ACHN (cell line): ENCODE results near the gene LHFPL5.

ENCODE experiments used
- DNase-seq: peaks from one replicate; pipeline ENCODE4 v3.0.0-alpha.2; 2015
- in situ Hi-C: cut with HindIII; loops from 2 replicates; pipeline ENCODE4 v1.10.0; 2017; ENCODE audit warnings: low sequenced_read_pairs, low pct_ligation_motif_present, low pct_unique_long_range_greater_than_20kb

Gene LHFPL5

GRCh38 chr6:35804996-35805736, at the start of gene LHFPL5:
LHFPL5 (plus strand) TSS chr6:35805352; CDS start chr6:35805671, 319 bp downstream.
- DNase-seq, result peak; percentile 59

GRCh38 chr6:35757456-35758123, 47.6 kb upstream of the LHFPL5 start:
- in situ Hi-C loops, result no loop called here
- peak; percentile 35 for DNase-seq

More at GRCh38 chr6:35804996-35805736, at the start of gene LHFPL5:
- in situ Hi-C loops, result no loop called here

GRCh38 chr6:35759426-35759825, 45.7 kb upstream of the LHFPL5 start:
- no peak for DNase-seq
- in situ Hi-C loops, result no loop called here

GRCh38 chr6:35765739-35766138, 39.4 kb upstream of the LHFPL5 start:
- in situ Hi-C loops, result no loop called here

GRCh38 chr6:35769211-35769610, 35.9 kb upstream of the LHFPL5 start:
- no peak for DNase-seq
- in situ Hi-C loops, result no loop called here

More at GRCh38 chr6:35765739-35766138, 39.4 kb upstream of the LHFPL5 start:
- no peak for DNase-seq

GRCh38 chr6:35771343-35771627, 33.9 kb upstream of the LHFPL5 start:
- in situ Hi-C loops, result no loop called here
- DNase-seq, result no peak

GRCh38 chr6:35774116-35774794, 30.9 kb upstream of the LHFPL5 start:
- in situ Hi-C loops, result no loop called here
- no peak for DNase-seq

GRCh38 chr6:35775031-35775430, 30.1 kb upstream of the LHFPL5 start:
- in situ Hi-C loops, result no loop called here
- DNase-seq, result no peak

GRCh38 chr6:35776364-35777215, 28.6 kb upstream of the LHFPL5 start, which contains the start of gene CLPSL2:
CLPSL2 (plus strand) TSS chr6:35776598; CDS start chr6:35776619, 21 bp downstream.
- peak; percentile 31 for DNase-seq
- in situ Hi-C loops, result no loop called here

GRCh38 chr6:35777356-35778102, 27.6 kb upstream of the LHFPL5 start:
- DNase-seq, result no peak
- in situ Hi-C loops, result no loop called here

GRCh38 chr6:35778437-35778836, 26.7 kb upstream of the LHFPL5 start:
- no peak for DNase-seq
- in situ Hi-C loops, result no loop called here

GRCh38 chr6:35780719-35781118, 24.4 kb upstream of the LHFPL5 start, which contains the start of gene CLPSL1:
CLPSL1 (plus strand) TSS chr6:35781019; CDS start chr6:35781111, 92 bp downstream.
- in situ Hi-C loops, result no loop called here
- no peak for DNase-seq

GRCh38 chr6:35781290-35781689, 23.9 kb upstream of the LHFPL5 start:
- no peak for DNase-seq
- in situ Hi-C loops, result no loop called here

- DNase-seq, result no peak
- in situ Hi-C loops, result no loop called here
Observed at GRCh38 chr6:35782424-35782823, 22.7 kb upstream of the LHFPL5 start.

GRCh38 chr6:35784200-35784599, 21.0 kb upstream of the LHFPL5 start:
- DNase-seq, result no peak
- in situ Hi-C loops, result no loop called here

GRCh38 chr6:35786272-35786671, 18.9 kb upstream of the LHFPL5 start:
- in situ Hi-C loops, result no loop called here
- no peak for DNase-seq

- DNase-seq, result peak; percentile 25
- in situ Hi-C loops, result no loop called here
Observed at GRCh38 chr6:35786810-35787209, 18.3 kb upstream of the LHFPL5 start.
